Measurements from ENCODE around the gene PCED1B. TPM values are rescaled to one million over a fixed set of nuclear protein-coding genes. Genes with fewer than 3 reads are reported as not detected.

The PCED1B gene
- total and polyA plus RNA-seq, 2 donors (not counting 1 experiment from before 2014, with no cell fraction given), result 26.2 to 45.8 TPM

DNA sequence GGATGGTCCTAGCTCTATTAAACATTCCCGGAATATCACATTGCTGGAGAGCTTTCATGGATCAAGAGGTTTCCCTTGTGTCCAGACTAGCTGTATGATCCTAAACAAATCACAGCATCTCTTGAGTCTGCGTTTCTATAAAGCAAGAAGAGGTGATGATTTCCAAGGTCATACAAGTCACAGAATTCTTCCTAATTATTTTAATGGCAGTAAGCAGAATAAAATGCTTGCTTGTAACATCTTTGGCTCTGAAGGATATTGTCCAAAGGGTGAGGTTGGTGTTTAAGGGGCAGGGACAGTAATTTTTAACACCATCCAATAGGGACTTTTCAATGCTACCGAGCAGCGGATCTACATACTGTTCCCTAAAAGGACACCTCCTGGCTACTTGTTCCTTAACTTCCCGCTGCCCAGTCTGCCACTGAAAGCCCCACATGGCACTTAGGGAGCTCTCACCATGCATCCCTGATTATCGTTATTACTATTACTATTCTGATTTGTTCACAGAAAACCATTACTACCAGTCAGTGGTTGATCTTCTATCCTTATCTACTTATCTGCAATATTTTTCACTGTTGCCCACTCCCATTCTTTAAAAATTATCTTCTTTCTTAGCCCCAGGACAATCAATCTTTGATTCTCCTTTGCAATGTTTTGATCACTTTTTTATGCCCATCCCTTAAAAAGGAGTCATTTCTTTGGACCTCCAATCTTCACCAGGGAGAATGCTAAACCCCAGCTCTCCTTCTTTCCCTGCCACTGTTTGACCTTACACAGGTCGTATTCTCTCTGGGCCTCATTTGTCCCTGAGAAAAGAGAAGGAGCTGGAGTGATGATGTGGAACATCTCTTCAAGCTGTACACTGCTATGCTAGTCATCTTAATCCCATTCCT, 4.0 kb upstream of the PCED1B start:
- no peaks in the 10 kb centered on the region for H3K9me3 Mint-ChIP-seq (ENCODE audit: insufficient read depth)
- Histone ChIP-seq H3K79me2 (ENCODE audit: control insufficient read depth, insufficient read depth, low read length) (peaks cover 2% of the 10 kb centered on the region), H3K4me1 (ENCODE audit: control insufficient read depth in 2 of 2, insufficient read depth in 2 of 2, low read length in 2 of 2) (peaks cover 7 to 10% of the 10 kb centered on the region in 2 donors), H3K36me3 (replicated peaks in 1 of 2; ENCODE audit: control extremely low read depth in 1 of 2, control insufficient read depth in 1 of 2, extremely low read depth in 1 of 2, insufficient read depth in 2 of 2, low read length in 1 of 2) (no peaks in the 10 kb centered on the region), H2AFZ (ENCODE audit: insufficient read depth, low read depth, low read length, poor library complexity, severe bottlenecking) (no peak overlapping the region), H3K9ac (ENCODE audit: low read length) (no peak overlapping the region), H3K27ac (ENCODE audit: low read length in 2 of 2) (no peak overlapping the region), H3K9me3 (ENCODE audit: control extremely low read depth in 1 of 3, control insufficient read depth in 2 of 3, insufficient read depth in 1 of 3, low read length in 2 of 3) (no peaks in the 10 kb centered on the region), H3K27me3 (replicated peaks in 1 of 4; ENCODE audit: control extremely low read depth in 1 of 4, control insufficient read depth in 3 of 4, insufficient read depth in 4 of 4, low read length in 3 of 4) (no peaks in the 10 kb centered on the region), H3K4me3 (ENCODE audit: control extremely low read depth in 1 of 5, extremely low read depth in 1 of 5, insufficient read depth in 1 of 5, low read depth in 2 of 5, low read length in 4 of 5) (no peak overlapping the region), H3K4me2 (replicated peaks; ENCODE audit: low read depth, low read length, poor library complexity, severe bottlenecking) (no peak overlapping the region), H4K20me1 (ENCODE audit: control insufficient read depth, insufficient read depth, low read length, poor library complexity, severe bottlenecking) (no peaks in the 10 kb centered on the region)
- no peak overlapping the region for H3K4me3 Mint-ChIP-seq
- no peak for DNase-seq
- POLR2A ChIA-PET, result no interaction called here
- intact Hi-C loops (cut with micrococcal nuclease), result no loop called here
- peaks cover 24% of the 10 kb centered on the region for H3K4me1 Mint-ChIP-seq
- 100% methylated on average over 5 of the region's 7 CpGs for WGBS (ENCODE audit: insufficient coverage)
- H3K27ac Mint-ChIP-seq, result no peak overlapping the region
- no peak for ATAC-seq (ENCODE audit: low read depth)
- H3K27me3 Mint-ChIP-seq, result no peaks in the 10 kb centered on the region
- TF ChIP-seq EZH2 (IDR thresholded peaks at IDR 0.05; ENCODE audit: borderline replicate concordance, insufficient read depth, low read depth, low read length, poor library complexity, severe bottlenecking), result no peak
- TF ChIP-seq, protein P1, sequence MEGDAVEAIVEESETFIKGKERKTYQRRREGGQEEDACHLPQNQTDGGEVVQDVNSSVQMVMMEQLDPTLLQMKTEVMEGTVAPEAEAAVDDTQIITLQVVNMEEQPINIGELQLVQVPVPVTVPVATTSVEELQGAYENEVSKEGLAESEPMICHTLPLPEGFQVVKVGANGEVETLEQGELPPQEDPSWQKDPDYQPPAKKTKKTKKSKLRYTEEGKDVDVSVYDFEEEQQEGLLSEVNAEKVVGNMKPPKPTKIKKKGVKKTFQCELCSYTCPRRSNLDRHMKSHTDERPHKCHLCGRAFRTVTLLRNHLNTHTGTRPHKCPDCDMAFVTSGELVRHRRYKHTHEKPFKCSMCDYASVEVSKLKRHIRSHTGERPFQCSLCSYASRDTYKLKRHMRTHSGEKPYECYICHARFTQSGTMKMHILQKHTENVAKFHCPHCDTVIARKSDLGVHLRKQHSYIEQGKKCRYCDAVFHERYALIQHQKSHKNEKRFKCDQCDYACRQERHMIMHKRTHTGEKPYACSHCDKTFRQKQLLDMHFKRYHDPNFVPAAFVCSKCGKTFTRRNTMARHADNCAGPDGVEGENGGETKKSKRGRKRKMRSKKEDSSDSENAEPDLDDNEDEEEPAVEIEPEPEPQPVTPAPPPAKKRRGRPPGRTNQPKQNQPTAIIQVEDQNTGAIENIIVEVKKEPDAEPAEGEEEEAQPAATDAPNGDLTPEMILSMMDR (IDR thresholded peaks at IDR 0.05), result no peak
- CTCF ChIA-PET, result interaction anchor here (2.9 kb wide), 1 partner anchor 43 kb away, joined by 14 read pairs; no protein-coding TSS in a partner anchor
